IMR-90 (cell line): ENCODE results near the gene HDAC9. TPM values are rescaled to one million over a fixed set of nuclear protein-coding genes. Genes with fewer than 3 reads are reported as not detected.

ENCODE experiments used
- ATAC-seq: fragments of 200-7000 bp; cut with Tn5 transposase; 2 replicates; pipeline ENCODE4 v1.9.1; 2020; ENCODE audit warnings: low read depth, mild to moderate bottlenecking, moderate library complexity
- BruUV-seq: library from RNA; stranded (reverse); fragments of 400-500 nt; replicated peaks from 2 replicates; lab custom pipeline; 2021; lab: Mats Ljungman, UMichigan
- CTCF ChIA-PET: fragments of 300-600 bp; formaldehyde crosslinking; extraction: SDS; loops from one replicate; lab custom pipeline; 2021; ENCODE audit warnings: antibody characterized with exemption; lab: Yijun Ruan, JAX
- POLR2A ChIA-PET: fragments of 300-600 bp; sonication (Branson Sonifier 250); formaldehyde crosslinking; loops from one replicate; lab custom pipeline; 2022; ENCODE audit warnings: antibody characterized with exemption; ENCODE audit not compliant: unreplicated experiment; lab: Charles Lee
- DNase-seq: peaks from one replicate; pipeline ENCODE4 v3.0.0; 2013
- H2AFZ ChIP-seq: replicated peaks from 2 replicates; pipeline ENCODE3; 2013; ENCODE audit warnings: low read length, mild to moderate bottlenecking; ENCODE audit not compliant: poor library complexity
- H2AK5ac ChIP-seq: 2 replicates; pipeline ENCODE4 v1.6.1; 2013; ENCODE audit warnings: low read depth, low read length, inconsistent platforms
- H2AK9ac ChIP-seq: replicated peaks from 2 replicates; pipeline ENCODE3; 2013; ENCODE audit warnings: mild to moderate bottlenecking, low read depth, low read length, moderate library complexity; ENCODE audit not compliant: poor library complexity
- H2BK120ac ChIP-seq: 2 replicates; pipeline ENCODE4 v1.6.1; 2013; ENCODE audit warnings: low read depth, low read length, inconsistent platforms
- H2BK15ac ChIP-seq: 3 replicates; pipeline ENCODE4 v1.6.1; 2013; ENCODE audit warnings: low read depth, low read length, inconsistent platforms
- H2BK20ac ChIP-seq: 2 replicates; pipeline ENCODE4 v1.6.1; 2013; ENCODE audit warnings: low read depth, mild to moderate bottlenecking, inconsistent platforms, low read length, moderate library complexity
- H2BK5ac ChIP-seq: 2 replicates; pipeline ENCODE4 v1.6.1; 2013; ENCODE audit warnings: mild to moderate bottlenecking, low read depth, low read length, inconsistent platforms; ENCODE audit not compliant: poor library complexity, severe bottlenecking
- H3K14ac ChIP-seq: replicated peaks from 2 replicates; pipeline ENCODE4 v1.6.1; 2013; ENCODE audit warnings: low read depth, low read length, inconsistent platforms
- H3K18ac ChIP-seq: 2 replicates; pipeline ENCODE4 v1.6.1; 2013; ENCODE audit warnings: low read depth, low read length, control low read depth
- H3K23ac ChIP-seq: 2 replicates; pipeline ENCODE4 v1.6.1; 2013; ENCODE audit warnings: low read depth, low read length, inconsistent platforms
- H3K27ac ChIP-seq: 2 replicates; pipeline ENCODE4 v1.5.1; 2013; ENCODE audit warnings: mild to moderate bottlenecking, control low read depth, low read length; ENCODE audit not compliant: insufficient read depth
- H3K27me3 ChIP-seq: 2 replicates; pipeline ENCODE4 v1.6.1; 2013; ENCODE audit warnings: low read length; ENCODE audit not compliant: control insufficient read depth, insufficient read depth
- H3K36me3 ChIP-seq: 2 replicates; pipeline ENCODE4 v1.6.1; 2013; ENCODE audit warnings: low read length, mixed read lengths; ENCODE audit not compliant: control insufficient read depth, insufficient read depth
- H3K4ac ChIP-seq: 2 replicates; pipeline ENCODE4 v1.6.1; 2013; ENCODE audit warnings: low read depth, low read length, inconsistent platforms
- H3K4me1 ChIP-seq: 2 replicates; pipeline ENCODE4 v1.6.1; 2013; ENCODE audit warnings: low read length, mixed read lengths; ENCODE audit not compliant: control insufficient read depth, insufficient read depth
- H3K4me2 ChIP-seq: 2 replicates; pipeline ENCODE4 v1.6.1; 2013; ENCODE audit warnings: low read depth, mild to moderate bottlenecking, control low read depth, low read length, moderate library complexity
- H3K4me3 ChIP-seq: 2 replicates; pipeline ENCODE4 v1.5.1; 2013; ENCODE audit warnings: low read depth, mild to moderate bottlenecking, control low read depth, low read length, moderate library complexity; ENCODE audit not compliant: insufficient read depth
- H3K56ac ChIP-seq: 2 replicates; pipeline ENCODE4 v1.6.1; 2013; ENCODE audit warnings: low read length, inconsistent platforms; ENCODE audit not compliant: insufficient read depth; ENCODE audit errors: extremely low read depth
- H3K79me1 ChIP-seq, 2 experiments: 2 replicates each; pipeline ENCODE4 v1.6.1; 2013; ENCODE audit warnings: low read length in 2 of 2, inconsistent platforms in 1 of 2, low read depth in 1 of 2
- H3K9ac ChIP-seq: 2 replicates; pipeline ENCODE4 v1.6.1; 2013; ENCODE audit warnings: low read depth, low read length, control low read depth
- H3K9me1 ChIP-seq: 2 replicates; pipeline ENCODE4 v1.6.1; 2013; ENCODE audit warnings: low read length, inconsistent platforms; ENCODE audit not compliant: insufficient read depth
- H3K9me3 ChIP-seq: 2 replicates; pipeline ENCODE4 v1.6.1; 2013; ENCODE audit warnings: low read length; ENCODE audit not compliant: control insufficient read depth, insufficient read depth
- H4K20me1 ChIP-seq: 2 replicates; pipeline ENCODE4 v1.6.1; 2013; ENCODE audit warnings: low read length, inconsistent platforms; ENCODE audit not compliant: insufficient read depth
- H4K5ac ChIP-seq: 2 replicates; pipeline ENCODE4 v1.6.1; 2013; ENCODE audit warnings: mild to moderate bottlenecking, low read depth, low read length, control low read depth
- H4K8ac ChIP-seq, 2 experiments: 2 replicates each; pipeline ENCODE4 v1.6.1; 2013; ENCODE audit warnings: low read depth in 2 of 2, low read length in 2 of 2, control low read depth in 1 of 2, inconsistent platforms in 1 of 2
- H4K91ac ChIP-seq: 2 replicates; pipeline ENCODE4 v1.6.1; 2013; ENCODE audit warnings: low read depth, low read length, inconsistent platforms; ENCODE audit not compliant: insufficient read depth
- MAFK ChIP-seq: IDR thresholded peaks from 2 replicates; pipeline ENCODE4 v1.6.1; 2012; ENCODE audit warnings: low read depth, low read length, improper control_type of control experiment
- MXI1 ChIP-seq: IDR thresholded peaks from 2 replicates; pipeline ENCODE4 v1.6.1; 2012; ENCODE audit warnings: low read depth, mild to moderate bottlenecking, low read length, moderate library complexity, borderline replicate concordance
- NFE2L2 ChIP-seq: fragments of 150-350 bp; IDR thresholded peaks from 2 replicates; pipeline ENCODE4 v1.6.1; 2016; ENCODE audit warnings: low read depth, mild to moderate bottlenecking, low read length
- POLR2A ChIP-seq: IDR thresholded peaks from 2 replicates; pipeline ENCODE4 v1.6.1; 2012; ENCODE audit warnings: mild to moderate bottlenecking, low read depth, low read length
- WGBS, 2 experiments: methylation state at CpG; one replicate each; pipeline versions ENCODE4 v1.1.5 to v1.1.7; 2013; ENCODE audit warnings: missing lambda C conversion rate in 2 of 2; ENCODE audit not compliant: insufficient read length in 1 of 2; ENCODE audit errors: extremely low coverage in 2 of 2; 5-methylcytosine and 5-hydroxymethylcytosine counted together
- dilution Hi-C: fragments of 300-500 bp; cut with HindIII; formaldehyde crosslinking; loops from one replicate; pipeline ENCODE4 v1.14.3; 2018; ENCODE audit warnings: low sequenced_read_pairs; ENCODE audit not compliant: unreplicated experiment
- in situ Hi-C: fragments of 300-500 bp; cut with MboI; formaldehyde crosslinking; loops from 3 replicates; pipeline ENCODE4 v1.14.3; 2019; ENCODE audit warnings: low sequenced_read_pairs, inconsistent platforms, mixed read lengths
- intact Hi-C: fragments of 100-400 bp; cut with micrococcal nuclease; formaldehyde crosslinking; loops from 2 replicates; pipeline ENCODE4 v1.10.0; 2022
- polyA plus RNA-seq, 3 experiments: library from polyadenylated mRNA; depleted of rRNA; stranded (reverse); fragments of >200 nt; gene quantifications; 2 replicates each; pipeline ENCODE4 v1.2.3, GENCODE V29; 2012; ENCODE audit warnings: low replicate concordance in 1 of 3
- total RNA-seq: library from RNA; depleted of rRNA; stranded (reverse); fragments of >200 nt; gene quantifications from 2 replicates; pipeline ENCODE4 v1.2.3, GENCODE V29; 2012

HDAC9 gene
- total and polyA plus RNA-seq, 2 of the 4 experiments (the other 2 are of a cell fraction), result 4.3 to 24.7 TPM

- Histone ChIP-seq H3K23ac (no peak overlapping the region), H3K4me3 (no peak overlapping the region), H3K56ac (no peak overlapping the region), H4K91ac (no peak overlapping the region), H4K20me1 (no peaks in the 10 kb centered on the region), H2AFZ (no peak overlapping the region), H2BK120ac (no peak overlapping the region), H3K9me1 (peaks cover 6% of the 10 kb centered on the region), H3K4me2 (no peak overlapping the region), H3K9ac (no peak overlapping the region), H3K27ac (no peak overlapping the region), H3K79me1 (no peaks in the 10 kb centered on the region), H4K5ac (no peak overlapping the region), H2AK5ac (no peak overlapping the region), H2AK9ac (no peak overlapping the region), H3K4me1 (peaks cover 7% of the 10 kb centered on the region; the same call in 1 of the 2 replicates), H2BK5ac (no peak overlapping the region), H2BK20ac (no peak overlapping the region), H3K9me3 (no peaks in the 10 kb centered on the region), H3K36me3 (no peaks in the 10 kb centered on the region), H3K18ac (no peak overlapping the region), H4K8ac (no peak overlapping the region), H3K4ac (no peak overlapping the region), H2BK15ac (no peak overlapping the region), H3K27me3 (no peaks in the 10 kb centered on the region), H3K14ac (no peak overlapping the region)
- no peak for ATAC-seq
- no TSS peak for BruUV-seq
- no peak for DNase-seq
- intact Hi-C loops (no loop called here), in situ Hi-C loops (no loop called here), dilution Hi-C loops (no loop called here)
- WGBS, 2 experiments, result no CpG with 5 or more reads among the region's 1 CpG
- CTCF ChIA-PET, result no interaction called here
- POLR2A ChIA-PET, result no interaction called here
- no peak for TF ChIP-seq MXI1
- no peak for TF ChIP-seq MAFK
- TF ChIP-seq POLR2A, result no peak
- no peak for TF ChIP-seq NFE2L2
These were observed 277.0 kb downstream of the HDAC9 start for GRCh38 chr7:18772567-18772965.
